RWPE2 (cell line): ENCODE measurements around the gene GBE1.

ENCODE experiments used
- ATAC-seq: fragments of 200-7000 bp; cut with Tn5 transposase; 3 replicates; pipeline ENCODE4 v1.9.1; 2021; ENCODE audit warnings: low read depth
- DNase-seq: peaks from one replicate; pipeline ENCODE4 v3.0.0-alpha.2; 2020; ENCODE audit warnings: low spot score
- H3K27ac ChIP-seq: fragments of 450-650 bp; 2 replicates; pipeline ENCODE4 v1.5.1; 2017; ENCODE audit warnings: mild to moderate bottlenecking; ENCODE audit not compliant: poor library complexity, severe bottlenecking
- H3K27me3 ChIP-seq: fragments of 250-450 bp; sonication (Bioruptor Pico); 2 replicates; pipeline ENCODE4 v1.5.1; 2021; ENCODE audit warnings: mild to moderate bottlenecking, moderate library complexity; ENCODE audit not compliant: insufficient read depth, poor library complexity, severe bottlenecking
- H3K36me3 ChIP-seq: fragments of 250-450 bp; sonication (Bioruptor Pico); 2 replicates; pipeline ENCODE4 v1.5.1; 2020; ENCODE audit warnings: low read depth, mild to moderate bottlenecking, moderate library complexity
- H3K4me1 ChIP-seq: fragments of 250-450 bp; sonication (Bioruptor Pico); 2 replicates; pipeline ENCODE4 v1.5.1; 2021; ENCODE audit warnings: mild to moderate bottlenecking, moderate library complexity; ENCODE audit not compliant: insufficient read depth, poor library complexity, severe bottlenecking
- H3K4me3 ChIP-seq: fragments of 250-450 bp; sonication (Bioruptor Pico); 2 replicates; pipeline ENCODE4 v1.5.1; 2021; ENCODE audit warnings: mild to moderate bottlenecking, moderate library complexity; ENCODE audit not compliant: severe bottlenecking
- H3K9me3 ChIP-seq: fragments of 250-450 bp; sonication (Bioruptor Pico); 2 replicates; pipeline ENCODE4 v1.5.1; 2021; ENCODE audit warnings: mild to moderate bottlenecking, moderate library complexity; ENCODE audit not compliant: severe bottlenecking
- CTCF ChIP-seq: fragments of 450-650 bp; IDR thresholded peaks from one replicate; pipeline ENCODE4 v1.5.1; 2017; ENCODE audit warnings: mild to moderate bottlenecking, moderate library complexity; ENCODE audit not compliant: poor library complexity, severe bottlenecking

GBE1 gene

GRCh38 chr3:81624756-81625155 is 136.7 kb downstream of the GBE1 start:
- TF ChIP-seq CTCF, result no peak
- Histone ChIP-seq H3K36me3 (no peaks in the 10 kb centered on the region), H3K9me3 (no peaks in the 10 kb centered on the region), H3K27ac (no peak overlapping the region), H3K4me3 (no peak overlapping the region), H3K4me1 (no peaks in the 10 kb centered on the region), H3K27me3 (no peaks in the 10 kb centered on the region)
- DNase-seq (no peak), ATAC-seq (no peak)

- Histone ChIP-seq H3K4me1 (no peaks in the 10 kb centered on the region), H3K36me3 (no peaks in the 10 kb centered on the region), H3K27me3 (no peaks in the 10 kb centered on the region), H3K4me3 (no peak overlapping the region), H3K9me3 (no peaks in the 10 kb centered on the region), H3K27ac (no peak overlapping the region)
- ATAC-seq (no peak), DNase-seq (no peak)
- no peak for TF ChIP-seq CTCF
These were observed 139.1 kb downstream of the GBE1 start for GRCh38 chr3:81622395-81622794.

GRCh38 chr3:81621277-81621676 is 140.2 kb downstream of the GBE1 start:
- Histone ChIP-seq H3K9me3 (no peaks in the 10 kb centered on the region), H3K36me3 (no peaks in the 10 kb centered on the region), H3K4me1 (no peaks in the 10 kb centered on the region), H3K27ac (no peak overlapping the region), H3K4me3 (no peak overlapping the region), H3K27me3 (no peaks in the 10 kb centered on the region)
- TF ChIP-seq CTCF, result no peak
- no peak for DNase-seq
- no peak for ATAC-seq

GRCh38 chr3:81620849-81621248 is 140.6 kb downstream of the GBE1 start:
- Histone ChIP-seq H3K4me3 (no peak overlapping the region), H3K4me1 (no peaks in the 10 kb centered on the region), H3K36me3 (no peaks in the 10 kb centered on the region), H3K27ac (no peak overlapping the region), H3K9me3 (no peaks in the 10 kb centered on the region), H3K27me3 (no peaks in the 10 kb centered on the region)
- no peak for TF ChIP-seq CTCF
- ATAC-seq (no peak), DNase-seq (no peak)

GRCh38 chr3:81612768-81613167 is 148.7 kb downstream of the GBE1 start:
- DNase-seq, result no peak
- TF ChIP-seq CTCF, result no peak
- Histone ChIP-seq H3K36me3 (peaks cover 7% of the 10 kb centered on the region; the same call in 1 of the 2 replicates), H3K4me3 (no peak overlapping the region), H3K9me3 (no peaks in the 10 kb centered on the region), H3K27ac (no peak overlapping the region), H3K27me3 (no peaks in the 10 kb centered on the region), H3K4me1 (no peaks in the 10 kb centered on the region)
- no peak for ATAC-seq
